ENCODE data around the gene MBNL2. TPM values are rescaled to one million over a fixed set of nuclear protein-coding genes. Genes with fewer than 3 reads are reported as not detected.

MBNL2 gene
- total and polyA plus RNA-seq, 2 of the 13 experiments (the other 11 are each of a cell fraction or from before 2014, with no cell fraction given): 30.8 to 59.0 TPM

- TF ChIP-seq ZNF292 (CRISPR knock-in tag; IDR thresholded peaks at IDR 0.05; ENCODE audit: borderline replicate concordance, low read depth): peak; percentile 73; the same call in 1 of the 2 replicates
- TF ChIP-seq SSRP1 (CRISPR knock-in tag; IDR thresholded peaks at IDR 0.05): no peak
- TF ChIP-seq PAWR (CRISPR knock-in tag; IDR thresholded peaks at IDR 0.05; ENCODE audit: borderline replicate concordance): no peak
- TF ChIP-seq ETV5 (CRISPR knock-in tag; IDR thresholded peaks at IDR 0.05; ENCODE audit: borderline replicate concordance): no peak
- no peak for TF ChIP-seq EEA1 (CRISPR knock-in tag; IDR thresholded peaks at IDR 0.05; ENCODE audit: borderline replicate concordance)
- TF ChIP-seq WIZ (CRISPR knock-in tag; IDR thresholded peaks at IDR 0.05): no peak
- TF ChIP-seq TFDP2 (CRISPR knock-in tag; IDR thresholded peaks at IDR 0.05): peak; percentile 16; the same call in 1 of the 2 replicates
- no peak for TF ChIP-seq GATA4 (IDR thresholded peaks at IDR 0.05; ENCODE audit: borderline replicate concordance, low read depth)
Measured at GRCh38 chr13:97219226-97219625, 2.9 kb upstream of the MBNL2 start (continued).

DNA sequence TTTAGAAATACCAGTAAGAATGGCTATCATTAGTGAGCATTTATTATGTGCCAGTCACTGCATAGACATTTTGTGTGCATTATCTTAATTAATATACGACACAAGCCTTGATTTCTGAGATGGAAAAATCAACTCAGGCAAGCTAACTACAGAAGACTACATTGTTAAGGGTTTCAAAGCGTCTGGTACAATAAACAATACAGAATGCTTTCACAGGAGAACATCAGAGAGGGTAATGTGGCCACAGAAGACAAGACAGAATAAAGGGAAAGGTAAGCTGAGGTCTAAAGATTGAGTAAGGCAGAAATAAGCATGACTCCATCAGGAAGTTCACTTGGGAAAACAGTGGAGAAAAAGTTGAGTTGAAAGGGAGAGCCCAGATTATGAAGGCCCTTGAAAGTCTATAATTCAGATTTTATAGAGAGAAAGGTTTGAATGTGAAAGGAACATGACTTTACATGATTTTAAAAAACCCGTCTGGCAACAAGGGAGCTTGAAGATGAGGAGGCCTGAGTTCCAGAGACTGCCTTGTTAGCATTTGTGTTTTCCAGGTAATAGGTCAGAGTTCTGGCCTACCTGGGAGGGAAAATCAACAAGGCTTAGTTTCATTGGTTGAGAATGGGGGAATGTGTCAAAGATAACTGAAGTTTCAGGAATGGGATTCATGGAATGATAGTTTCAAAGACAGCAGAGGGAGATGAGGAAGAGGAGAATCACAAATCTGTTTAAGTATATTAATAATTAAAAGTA, 1.8 kb upstream of the MBNL2 start:
- in situ Hi-C loops (cut with HindIII; ENCODE audit: extremely low pct_ligation_motif_present, low pct_unique_long_range_greater_than_20kb) (loop anchor here (10.0 kb wide), 1 partner anchor 124 kb away; no protein-coding TSS in a partner anchor), intact Hi-C loops (cut with micrococcal nuclease; ENCODE audit: unreplicated experiment) (loop anchor here (10.0 kb wide), 1 partner anchor 214 kb away; the partner anchor contains the start of gene RAP2A)
- ChIA-PET CTCF (ENCODE audit: low intra/inter-chr PET ratio, low total read pairs) (no interaction called here), POLR2A (interaction anchor here (1.5 kb wide), 1 partner anchor 55 kb away, joined by 5 read pairs; no protein-coding TSS in a partner anchor)
- H3K9me3 ChIP-seq (ENCODE audit: low read length): no peaks in the 10 kb centered on the region
- peak overlapping the region; percentile 97 for H3K4me2 ChIP-seq (ENCODE audit: low read depth, low read length)
- peak overlapping the region; percentile 65 for H3K27ac ChIP-seq (ENCODE audit: extremely low read length, insufficient read depth, low read length)
- H3K4me1 ChIP-seq (ENCODE audit: insufficient read depth, low read length): peaks cover 39% of the 10 kb centered on the region
- FAIRE-seq (peak; percentile 8), ATAC-seq (no peak), DNase-seq (ENCODE audit: low spot score) (no peak)
- H3K79me2 ChIP-seq (ENCODE audit: insufficient read depth, low read length): peaks cover 43% of the 10 kb centered on the region
- no peaks in the 10 kb centered on the region for H3K36me3 ChIP-seq (replicated peaks in 1 of 2; ENCODE audit: control insufficient read depth in 1 of 2, insufficient read depth in 2 of 2, low read length in 2 of 2)
- peak overlapping the region in 1 of 3 experiments; percentile 3; a peak in 1 of 6 replicates for H3K4me3 ChIP-seq (replicated peaks in 1 of 3; ENCODE audit: insufficient read depth in 1 of 3, low read depth in 2 of 3, low read length in 3 of 3)
- BruUV-seq (replicated peaks): no TSS peak
- no peaks in the 10 kb centered on the region; a peak in 1 of 5 replicates for H3K27me3 ChIP-seq (ENCODE audit: control insufficient read depth in 1 of 2, insufficient read depth in 2 of 2, low read length in 2 of 2)
- H2AFZ ChIP-seq (ENCODE audit: low read length): no peak overlapping the region
- 51% methylated on average over 3 of the region's 3 CpGs for WGBS (ENCODE audit: low lambda C conversion rate)
- peaks cover 15% of the 10 kb centered on the region for H4K20me1 ChIP-seq (ENCODE audit: insufficient read depth, low read length)
- peak overlapping the region; percentile 55; the same call in 1 of the 2 replicates for H3K9ac ChIP-seq (ENCODE audit: insufficient read depth, low read depth, low read length)
- TF ChIP-seq, protein P1, sequence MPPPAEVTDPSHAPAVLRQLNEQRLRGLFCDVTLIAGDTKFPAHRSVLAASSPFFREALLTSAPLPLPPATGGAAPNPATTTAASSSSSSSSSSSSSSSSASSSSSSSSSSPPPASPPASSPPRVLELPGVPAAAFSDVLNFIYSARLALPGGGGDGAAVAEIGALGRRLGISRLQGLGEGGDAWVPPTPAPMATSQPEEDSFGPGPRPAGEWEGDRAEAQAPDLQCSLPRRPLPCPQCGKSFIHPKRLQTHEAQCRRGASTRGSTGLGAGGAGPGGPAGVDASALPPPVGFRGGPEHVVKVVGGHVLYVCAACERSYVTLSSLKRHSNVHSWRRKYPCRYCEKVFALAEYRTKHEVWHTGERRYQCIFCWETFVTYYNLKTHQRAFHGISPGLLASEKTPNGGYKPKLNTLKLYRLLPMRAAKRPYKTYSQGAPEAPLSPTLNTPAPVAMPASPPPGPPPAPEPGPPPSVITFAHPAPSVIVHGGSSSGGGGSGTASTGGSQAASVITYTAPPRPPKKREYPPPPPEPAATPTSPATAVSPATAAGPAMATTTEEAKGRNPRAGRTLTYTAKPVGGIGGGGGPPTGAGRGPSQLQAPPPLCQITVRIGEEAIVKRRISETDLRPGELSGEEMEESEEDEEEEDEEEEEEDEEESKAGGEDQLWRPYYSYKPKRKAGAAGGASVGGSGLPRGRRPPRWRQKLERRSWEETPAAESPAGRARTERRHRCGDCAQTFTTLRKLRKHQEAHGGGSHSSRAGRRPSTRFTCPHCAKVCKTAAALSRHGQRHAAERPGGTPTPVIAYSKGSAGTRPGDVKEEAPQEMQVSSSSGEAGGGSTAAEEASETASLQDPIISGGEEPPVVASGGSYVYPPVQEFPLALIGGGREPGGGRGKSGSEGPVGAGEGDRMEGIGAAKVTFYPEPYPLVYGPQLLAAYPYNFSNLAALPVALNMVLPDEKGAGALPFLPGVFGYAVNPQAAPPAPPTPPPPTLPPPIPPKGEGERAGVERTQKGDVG (CRISPR knock-in tag; IDR thresholded peaks at IDR 0.05; ENCODE audit: borderline replicate concordance): no peak
- TF ChIP-seq PLRG1 (conservative IDR thresholded peaks at IDR 0.05): no peak
- TF ChIP-seq, protein P2, sequence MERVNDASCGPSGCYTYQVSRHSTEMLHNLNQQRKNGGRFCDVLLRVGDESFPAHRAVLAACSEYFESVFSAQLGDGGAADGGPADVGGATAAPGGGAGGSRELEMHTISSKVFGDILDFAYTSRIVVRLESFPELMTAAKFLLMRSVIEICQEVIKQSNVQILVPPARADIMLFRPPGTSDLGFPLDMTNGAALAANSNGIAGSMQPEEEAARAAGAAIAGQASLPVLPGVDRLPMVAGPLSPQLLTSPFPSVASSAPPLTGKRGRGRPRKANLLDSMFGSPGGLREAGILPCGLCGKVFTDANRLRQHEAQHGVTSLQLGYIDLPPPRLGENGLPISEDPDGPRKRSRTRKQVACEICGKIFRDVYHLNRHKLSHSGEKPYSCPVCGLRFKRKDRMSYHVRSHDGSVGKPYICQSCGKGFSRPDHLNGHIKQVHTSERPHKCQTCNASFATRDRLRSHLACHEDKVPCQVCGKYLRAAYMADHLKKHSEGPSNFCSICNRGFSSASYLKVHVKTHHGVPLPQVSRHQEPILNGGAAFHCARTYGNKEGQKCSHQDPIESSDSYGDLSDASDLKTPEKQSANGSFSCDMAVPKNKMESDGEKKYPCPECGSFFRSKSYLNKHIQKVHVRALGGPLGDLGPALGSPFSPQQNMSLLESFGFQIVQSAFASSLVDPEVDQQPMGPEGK (CRISPR knock-in tag; IDR thresholded peaks at IDR 0.05): no peak
- no peak for TF ChIP-seq CENPT (CRISPR knock-in tag; IDR thresholded peaks at IDR 0.05; ENCODE audit: low read depth)
- TF ChIP-seq RXRB (CRISPR knock-in tag; IDR thresholded peaks at IDR 0.05; ENCODE audit: borderline replicate concordance): peak; percentile 60; the same call in 1 of the 2 replicates
- TF ChIP-seq ZNF513 (CRISPR knock-in tag; conservative IDR thresholded peaks at IDR 0.05): no peak
